A549 (cell line): Measurements from ENCODE around the gene RGPD6. TPM values are rescaled to one million over a fixed set of nuclear protein-coding genes. Genes with fewer than 3 reads are reported as not detected.
"Not testable (repeated sequence)": the region's sequence is repeated elsewhere in the genome, so short reads cannot be mapped to it uniquely, and the experiment has no call there.

Source experiments
- ATAC-seq, 2 experiments: fragments of 200-7000 bp in 1 of 2; fragments of >200 bp in 1 of 2; cut with Nextera tagmentation in 1 of 2; cut with Tn5 transposase in 1 of 2; 3 replicates each; pipeline versions ENCODE4 v1.8.0 to v1.9.1; 2018 to 2020; ENCODE audit warnings: mild to moderate bottlenecking in 1 of 2, moderate library complexity in 1 of 2
- CTCF ChIA-PET: fragments of 300-600 bp; sonication (Branson Sonifier 250); formaldehyde crosslinking; extraction: SDS; loops from one replicate; lab custom pipeline; 2021; ENCODE audit warnings: antibody characterized with exemption, inconsistent platforms; lab: Yijun Ruan, JAX
- POLR2A ChIA-PET: fragments of 350-600 bp; formaldehyde crosslinking; extraction: SDS; loops from one replicate; lab custom pipeline; 2021; ENCODE audit warnings: antibody characterized with exemption, inconsistent platforms; lab: Yijun Ruan, JAX
- DNase-seq, 2 experiments: peaks; one replicate each; pipeline versions ENCODE4 v3.0.0 to v3.0.0-alpha.2; 2011 to 2016; ENCODE audit warnings: low read depth in 1 of 2, low spot score in 1 of 2
- FAIRE-seq: peaks from 2 replicates; lab custom pipeline; 2011; peaks lifted over from hg19 to GRCh38; lab: Jason Lieb, UNC
- H3K27ac ChIP-seq, 2 experiments: fragments of >200 bp; sonication (Bioruptor Twin); formaldehyde crosslinking; 3 replicates each; pipeline ENCODE4 v1.5.1; 2016 to 2017
- H3K4me1 ChIP-seq: fragments of >200 bp; sonication (Bioruptor Twin); formaldehyde crosslinking; 3 replicates; pipeline ENCODE4 v1.6.1; 2016
- H3K4me2 ChIP-seq: fragments of >200 bp; sonication (Bioruptor Twin); formaldehyde crosslinking; 3 replicates; pipeline ENCODE4 v1.6.1; 2016
- H3K4me3 ChIP-seq: fragments of >200 bp; sonication (Bioruptor Twin); formaldehyde crosslinking; 3 replicates; pipeline ENCODE4 v1.5.1; 2016
- H3K9me3 ChIP-seq: fragments of >200 bp; sonication (Bioruptor Twin); formaldehyde crosslinking; 3 replicates; pipeline ENCODE4 v1.6.1; 2016
- WGBS: methylation state at CpG from one replicate; pipeline ENCODE4 v1.1.6; 2017; ENCODE audit errors: missing lambda C conversion rate; 5-methylcytosine and 5-hydroxymethylcytosine counted together
- polyA plus RNA-seq, 4 experiments: library from polyadenylated mRNA; depleted of rRNA in 3 of 4; stranded (reverse); fragments of >200 nt; fragmentation: RNase III in 1 of 4; extraction: RNeasy Plus Mini Kit Qiagen cat#74134 plus additional on column Dnase treatment in 1 of 4; gene quantifications; 2 replicates in 3 of 4; 3 replicates in 1 of 4; pipeline ENCODE4 v1.2.3, GENCODE V29; 2011 to 2017

Gene RGPD6
- polyA plus RNA-seq, 2 of the 4 experiments (the other 2 are of a cell fraction), result 3.1 to 18.3 TPM

GRCh38 chr2:110591973-110592372, 15.0 kb upstream of the RGPD6 start:
- H3K4me1 ChIP-seq, H3K27ac ChIP-seq, H3K4me3 ChIP-seq, H3K4me2 ChIP-seq, POLR2A ChIA-PET, FAIRE-seq, CTCF ChIA-PET, DNase-seq, H3K9me3 ChIP-seq: not testable (repeated sequence)
- peak in 1 of 2 experiments; percentile 24; a peak in 1 of 6 replicates for ATAC-seq
- no CpG with 5 or more reads among the region's 2 CpGs for WGBS

- WGBS, result no CpG with 5 or more reads among the region's 15 CpGs
- H3K9me3 ChIP-seq, H3K4me3 ChIP-seq, H3K4me2 ChIP-seq, FAIRE-seq, H3K27ac ChIP-seq, POLR2A ChIA-PET, CTCF ChIA-PET, H3K4me1 ChIP-seq, DNase-seq: not testable (repeated sequence)
- 0 out of 6 replicates have a peak, but pooled peaks of 1 of the 2 experiments have one; percentile 30 for ATAC-seq
These were observed 12.8 kb upstream of the RGPD6 start for GRCh38 chr2:110589677-110590330.

GRCh38 chr2:110588520-110588919, 11.5 kb upstream of the RGPD6 start:
- H3K9me3 ChIP-seq, H3K27ac ChIP-seq, CTCF ChIA-PET, H3K4me2 ChIP-seq, H3K4me1 ChIP-seq, FAIRE-seq, ATAC-seq, H3K4me3 ChIP-seq, POLR2A ChIA-PET, DNase-seq: not testable (repeated sequence)
- WGBS, result no CpG with 5 or more reads among the region's 1 CpG

GRCh38 chr2:110579216-110579965, 2.4 kb upstream of the RGPD6 start:
- not testable (repeated sequence) for H3K27ac ChIP-seq
- peak; percentile 35 to 74; a peak in 4 of 6 replicates for ATAC-seq
- no CpG with 5 or more reads among the region's 12 CpGs for WGBS

GRCh38 chr2:110578429-110578828, 1.4 kb upstream of the RGPD6 start:
- H3K4me1 ChIP-seq, FAIRE-seq, POLR2A ChIA-PET, H3K4me2 ChIP-seq, H3K4me3 ChIP-seq, DNase-seq, H3K9me3 ChIP-seq, H3K27ac ChIP-seq, CTCF ChIA-PET: not testable (repeated sequence)
- peak; percentile 80 to 90 for ATAC-seq
- no CpG with 5 or more reads among the region's 1 CpG for WGBS

More at GRCh38 chr2:110579216-110579965, 2.4 kb upstream of the RGPD6 start:
- FAIRE-seq, POLR2A ChIA-PET, H3K4me3 ChIP-seq, H3K4me2 ChIP-seq, CTCF ChIA-PET, DNase-seq, H3K4me1 ChIP-seq, H3K9me3 ChIP-seq: not testable (repeated sequence)

GRCh38 chr2:110499755-110500377, 77.2 kb downstream of the RGPD6 start:
- H3K9me3 ChIP-seq, DNase-seq, CTCF ChIA-PET, FAIRE-seq, H3K27ac ChIP-seq, POLR2A ChIA-PET, H3K4me2 ChIP-seq, H3K4me1 ChIP-seq, H3K4me3 ChIP-seq: not testable (repeated sequence)
- ATAC-seq, result peak; percentile 76 to 91; a peak in 5 of 6 replicates
- no CpG with 5 or more reads among the region's 8 CpGs for WGBS

- H3K4me2 ChIP-seq, DNase-seq, ATAC-seq, H3K4me3 ChIP-seq, POLR2A ChIA-PET, H3K4me1 ChIP-seq, H3K9me3 ChIP-seq, H3K27ac ChIP-seq, FAIRE-seq, CTCF ChIA-PET: not testable (repeated sequence)
- no CpG with 5 or more reads among the region's 6 CpGs for WGBS
These were observed 81.0 kb downstream of the RGPD6 start for GRCh38 chr2:110496027-110496426.

- H3K4me1 ChIP-seq, H3K4me2 ChIP-seq, POLR2A ChIA-PET, DNase-seq, H3K4me3 ChIP-seq, H3K27ac ChIP-seq, H3K9me3 ChIP-seq, CTCF ChIA-PET, FAIRE-seq: not testable (repeated sequence)
- no CpG with 5 or more reads among the region's 3 CpGs for WGBS
- peak in 1 of 2 experiments; percentile 30; a peak in 1 of 6 replicates for ATAC-seq
These were observed 82.5 kb downstream of the RGPD6 start for GRCh38 chr2:110494488-110494887.

GRCh38 chr2:110488991-110489390, 88.0 kb downstream of the RGPD6 start:
- DNase-seq, FAIRE-seq, POLR2A ChIA-PET, H3K27ac ChIP-seq, ATAC-seq, H3K9me3 ChIP-seq, H3K4me1 ChIP-seq, H3K4me3 ChIP-seq, CTCF ChIA-PET, H3K4me2 ChIP-seq: not testable (repeated sequence)
- no CpG with 5 or more reads among the region's 1 CpG for WGBS

GRCh38 chr2:110482697-110483096, 94.3 kb downstream of the RGPD6 start:
- POLR2A ChIA-PET, H3K4me2 ChIP-seq, H3K4me1 ChIP-seq, FAIRE-seq, H3K27ac ChIP-seq, CTCF ChIA-PET, H3K4me3 ChIP-seq, DNase-seq, ATAC-seq, H3K9me3 ChIP-seq: not testable (repeated sequence)
- no CpG with 5 or more reads among the region's 4 CpGs for WGBS

GRCh38 chr2:110481200-110481599, 95.8 kb downstream of the RGPD6 start:
- CTCF ChIA-PET, result not testable (repeated sequence)
- ATAC-seq, result peak; percentile 74 to 82; a peak in 4 of 6 replicates

More at GRCh38 chr2:110481200-110481599, 95.8 kb downstream of the RGPD6 start:
- DNase-seq, H3K9me3 ChIP-seq, POLR2A ChIA-PET, H3K4me3 ChIP-seq, H3K4me1 ChIP-seq, FAIRE-seq, H3K27ac ChIP-seq, H3K4me2 ChIP-seq: not testable (repeated sequence)
- WGBS, result no CpG with 5 or more reads among the region's 3 CpGs
